GM10847 (cell line): ENCODE results near the gene BAIAP3.

Experiments
- POLR2A ChIP-seq: IDR thresholded peaks from 2 replicates; pipeline ENCODE4 v1.6.1; 2011; ENCODE audit not compliant: insufficient read length; ENCODE audit errors: extremely low read depth

The BAIAP3 gene

GRCh38 chr16:1378087-1378803, 44.8 kb downstream of the BAIAP3 start:
- no peak for TF ChIP-seq POLR2A

GRCh38 chr16:1378804-1379303, 45.4 kb downstream of the BAIAP3 start:
- TF ChIP-seq POLR2A, result no peak

- peak; percentile 50 for TF ChIP-seq POLR2A
Observed at GRCh38 chr16:1379304-1380076, 46.0 kb downstream of the BAIAP3 start.

- no peak for TF ChIP-seq POLR2A
Observed at GRCh38 chr16:1380195-1380594, 46.8 kb downstream of the BAIAP3 start.

- no peak for TF ChIP-seq POLR2A
Observed at GRCh38 chr16:1381612-1382406, 48.4 kb downstream of the BAIAP3 start.

- no peak for TF ChIP-seq POLR2A
Observed at GRCh38 chr16:1383556-1383955, 50.1 kb downstream of the BAIAP3 start.

- TF ChIP-seq POLR2A, result no peak
Observed at GRCh38 chr16:1385232-1385631, 51.8 kb downstream of the BAIAP3 start.

- TF ChIP-seq POLR2A, result no peak
Observed at GRCh38 chr16:1387331-1387730, 53.9 kb downstream of the BAIAP3 start.

DNA sequence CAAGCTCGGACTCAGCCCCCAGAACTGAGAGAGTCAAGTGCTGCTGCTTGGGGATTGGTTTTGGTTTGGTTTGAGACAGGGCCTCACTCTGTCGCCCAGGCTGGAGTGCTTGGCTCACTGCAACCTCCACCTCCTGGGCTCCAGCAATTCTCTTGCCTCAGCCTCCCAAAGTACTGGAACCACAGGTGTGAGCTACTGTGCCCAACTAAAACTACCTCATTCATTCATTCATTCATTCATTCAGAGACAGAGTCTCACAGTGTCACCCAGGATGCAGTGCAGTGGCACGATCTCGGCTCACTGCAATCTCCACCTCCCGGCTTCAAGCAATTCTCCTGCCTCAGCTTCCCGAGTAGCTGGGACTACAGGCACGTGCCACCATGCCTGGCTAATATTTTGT, 56.3 kb downstream of the BAIAP3 start:
- no peak for TF ChIP-seq POLR2A

GRCh38 chr16:1390239-1390779, 56.9 kb downstream of the BAIAP3 start:
- TF ChIP-seq POLR2A, result no peak

GRCh38 chr16:1392826-1393225, 59.4 kb downstream of the BAIAP3 start:
- no peak for TF ChIP-seq POLR2A

- no peak for TF ChIP-seq POLR2A
Observed at GRCh38 chr16:1393613-1394176, 60.2 kb downstream of the BAIAP3 start.

GRCh38 chr16:1394367-1394951, 61.0 kb downstream of the BAIAP3 start:
- no peak for TF ChIP-seq POLR2A

DNA sequence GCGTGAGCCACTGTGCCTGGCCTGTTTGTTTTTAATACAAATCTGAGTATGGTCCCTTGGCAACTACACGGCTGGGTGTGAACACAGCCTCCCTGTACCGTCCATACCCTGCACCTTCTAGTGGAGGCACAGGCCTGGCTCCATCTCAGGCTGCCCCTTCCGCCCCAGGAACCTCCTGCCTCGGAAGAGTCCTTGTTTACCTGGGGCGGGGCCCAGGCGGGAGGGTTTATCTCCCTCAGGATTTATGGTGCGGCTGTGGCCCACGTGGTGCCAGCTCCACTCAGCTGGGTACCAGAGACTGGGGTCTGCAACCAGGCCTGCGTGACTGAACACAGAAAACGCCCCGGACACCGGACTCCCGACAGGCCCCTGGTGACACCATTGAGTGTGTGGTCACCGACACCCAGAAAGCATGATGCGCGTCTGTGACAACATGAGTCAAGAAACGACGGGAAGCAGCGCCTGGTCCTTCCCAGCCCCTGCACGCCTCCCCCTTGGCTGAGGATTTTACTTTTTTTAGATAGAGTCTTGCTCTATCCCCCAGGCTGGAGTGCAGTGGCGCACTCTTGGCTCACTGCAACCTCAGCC, 62.1 kb downstream of the BAIAP3 start:
- TF ChIP-seq POLR2A, result no peak

GRCh38 chr16:1397779-1398178, 64.3 kb downstream of the BAIAP3 start:
- TF ChIP-seq POLR2A, result no peak

GRCh38 chr16:1398351-1398750, 64.9 kb downstream of the BAIAP3 start:
- no peak for TF ChIP-seq POLR2A
